Upper lobe of right lung (tissue), 1 donor: ENCODE results near the gene OTUD7B. TPM values are rescaled to one million over a fixed set of nuclear protein-coding genes. Genes with fewer than 3 reads are reported as not detected.

Experiments used
- ATAC-seq: fragments of 200-7000 bp; cut with Tn5 transposase; one replicate; pipeline ENCODE4 v1.9.1; 2020; ENCODE audit warnings: mild to moderate bottlenecking, moderate library complexity
- DNase-seq: peaks from one replicate; pipeline ENCODE4 v3.0.0-alpha.2; 2020
- H3K27ac ChIP-seq: fragments of 200-600 bp; one replicate; pipeline ENCODE4 v1.8.0; 2022
- H3K27me3 ChIP-seq: fragments of 200-600 bp; one replicate; pipeline ENCODE4 v1.8.0; 2022; ENCODE audit warnings: mild to moderate bottlenecking
- H3K36me3 ChIP-seq: fragments of 200-600 bp; one replicate; pipeline ENCODE4 v1.8.0; 2022
- H3K4me1 ChIP-seq: fragments of 200-600 bp; one replicate; pipeline ENCODE4 v1.8.0; 2022
- H3K4me3 ChIP-seq: fragments of 200-600 bp; one replicate; pipeline ENCODE4 v1.8.0; 2022; ENCODE audit warnings: mild to moderate bottlenecking
- H3K9me3 ChIP-seq: fragments of 200-600 bp; one replicate; pipeline ENCODE4 v1.8.0; 2022
- CTCF ChIP-seq: fragments of 200-600 bp; IDR thresholded peaks from one replicate; pipeline ENCODE4 v1.8.0; 2022; ENCODE audit warnings: antibody characterized with exemption
- intact Hi-C: fragments of 100-400 bp; cut with DNase I; formaldehyde crosslinking; loops from one replicate; pipeline ENCODE4 v1.11.0; 2022
- total RNA-seq: library from RNA; stranded (reverse); fragmentation: NEBNext Ultra II Directional; extraction: Animal tissue kit (Norgen Biotek cat#: 25700); gene quantifications from one replicate; pipeline ENCODE4 v1.2.1, GENCODE V29; 2021
- donor health status: DM: no; HTN: yes; CAD: no; lungs with severe emphysema.

The OTUD7B gene
- total RNA-seq, 1 donor from 2014 or later, result 35.3 TPM

GRCh38 chr1:149978547-149979023 lies 31.9 kb downstream of the OTUD7B start:
- H3K4me3 ChIP-seq, result no peak overlapping the region
- intact Hi-C loops, result no loop called here
- peaks cover 7% of the 10 kb centered on the region for H3K4me1 ChIP-seq
- H3K9me3 ChIP-seq, result no peaks in the 10 kb centered on the region
- ATAC-seq (no peak), DNase-seq (no peak)
- TF ChIP-seq CTCF, result no peak
- H3K27me3 ChIP-seq, result no peaks in the 10 kb centered on the region
- H3K27ac ChIP-seq, result no peak overlapping the region
- H3K36me3 ChIP-seq, result peaks cover 27% of the 10 kb centered on the region

GRCh38 chr1:149977345-149977744 lies 33.2 kb downstream of the OTUD7B start:
- TF ChIP-seq CTCF, result no peak
- H3K36me3 ChIP-seq, result peaks cover 39% of the 10 kb centered on the region
- no peak for ATAC-seq
- DNase-seq, result no peak
- no peak overlapping the region for H3K4me3 ChIP-seq
- intact Hi-C loops, result no loop called here
- no peaks in the 10 kb centered on the region for H3K9me3 ChIP-seq
- no peak overlapping the region for H3K27ac ChIP-seq
- peaks cover 7% of the 10 kb centered on the region for H3K4me1 ChIP-seq
- H3K27me3 ChIP-seq, result no peaks in the 10 kb centered on the region

GRCh38 chr1:149972547-149972946 lies 38.0 kb downstream of the OTUD7B start:
- Histone ChIP-seq H3K36me3 (peaks cover 80% of the 10 kb centered on the region), H3K4me1 (no peaks in the 10 kb centered on the region), H3K27ac (no peak overlapping the region), H3K27me3 (no peaks in the 10 kb centered on the region), H3K9me3 (no peaks in the 10 kb centered on the region), H3K4me3 (no peak overlapping the region)
- DNase-seq (no peak), ATAC-seq (no peak)
- intact Hi-C loops, result no loop called here
- no peak for TF ChIP-seq CTCF

GRCh38 chr1:149967646-149968045 lies 42.9 kb downstream of the OTUD7B start:
- intact Hi-C loops, result no loop called here
- no peaks in the 10 kb centered on the region for H3K27me3 ChIP-seq
- no peak overlapping the region for H3K4me3 ChIP-seq
- no peak overlapping the region for H3K27ac ChIP-seq
- peak; percentile 30 for ATAC-seq
- no peak for TF ChIP-seq CTCF
- no peak for DNase-seq
- H3K36me3 ChIP-seq, result peaks cover 83% of the 10 kb centered on the region
- H3K9me3 ChIP-seq, result no peaks in the 10 kb centered on the region
- peaks cover 17% of the 10 kb centered on the region for H3K4me1 ChIP-seq

- no peak for DNase-seq
- no peaks in the 10 kb centered on the region for H3K27me3 ChIP-seq
- H3K9me3 ChIP-seq, result no peaks in the 10 kb centered on the region
- peaks cover 78% of the 10 kb centered on the region for H3K36me3 ChIP-seq
- H3K4me3 ChIP-seq, result no peak overlapping the region
- no peak for TF ChIP-seq CTCF
- ATAC-seq, result no peak
- intact Hi-C loops, result no loop called here
- H3K27ac ChIP-seq, result no peak overlapping the region
- H3K4me1 ChIP-seq, result peaks cover 22% of the 10 kb centered on the region
These were observed 43.5 kb downstream of the OTUD7B start for GRCh38 chr1:149967041-149967440.

- H3K36me3 ChIP-seq, result peaks cover 72% of the 10 kb centered on the region
- no peak overlapping the region for H3K27ac ChIP-seq
- H3K27me3 ChIP-seq, result no peaks in the 10 kb centered on the region
- no peak for TF ChIP-seq CTCF
- intact Hi-C loops, result no loop called here
- H3K9me3 ChIP-seq, result no peaks in the 10 kb centered on the region
- no peak overlapping the region for H3K4me3 ChIP-seq
- peaks cover 22% of the 10 kb centered on the region for H3K4me1 ChIP-seq
- DNase-seq (no peak), ATAC-seq (no peak)
These were observed 44.1 kb downstream of the OTUD7B start for GRCh38 chr1:149966405-149966804.
